Uterus (tissue), 2 donors: Measurements from ENCODE around the gene CCDC127.

Experiments
- CTCF ChIP-seq, 4 experiments: fragments of 200-600 bp in 2 of 4; fragments of 450-650 bp in 2 of 4; sonication (generic) in 2 of 4; IDR thresholded peaks; one replicate each; pipeline ENCODE4 v1.5.1; 2016 to 2019; ENCODE audit warnings: antibody characterized with exemption in 4 of 4, mild to moderate bottlenecking in 2 of 4, moderate library complexity in 1 of 4
- POLR2A ChIP-seq, 2 donors: fragments of 450-650 bp; IDR thresholded peaks; one replicate each; pipeline ENCODE4 v1.6.1; 2016; ENCODE audit warnings: antibody characterized with exemption in 2 of 2, mild to moderate bottlenecking in 1 of 2, moderate library complexity in 1 of 2

GRCh38 chr5:219460-219863 is 1.5 kb upstream of the CCDC127 start:
- TF ChIP-seq CTCF (IDR thresholded peaks at IDR 0.05), result no peak
- TF ChIP-seq POLR2A (IDR thresholded peaks at IDR 0.05), result no peak
